ENCODE measurements around the gene MICU2.

DNA sequence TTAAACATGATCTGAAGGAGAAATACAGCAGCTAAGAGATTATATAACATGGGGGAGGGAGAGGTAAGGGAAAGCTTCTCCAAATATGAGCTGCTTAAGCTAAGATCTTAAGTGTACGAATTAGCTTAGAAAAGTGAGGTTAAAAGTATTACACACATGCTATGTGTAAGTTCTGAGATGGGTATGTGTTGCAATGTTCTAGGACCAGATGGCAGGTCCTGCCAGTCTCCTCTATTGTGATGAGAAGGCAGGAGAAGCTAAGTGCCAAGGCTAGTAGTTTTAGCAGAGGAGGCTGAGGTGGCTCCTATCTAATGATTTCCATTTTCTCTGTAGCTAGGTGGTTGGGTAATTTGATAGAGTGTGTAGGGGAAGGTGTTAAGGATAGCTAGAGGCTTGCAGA lies 57.6 kb downstream of the MICU2 start:
- TF ChIP-seq, protein P1, sequence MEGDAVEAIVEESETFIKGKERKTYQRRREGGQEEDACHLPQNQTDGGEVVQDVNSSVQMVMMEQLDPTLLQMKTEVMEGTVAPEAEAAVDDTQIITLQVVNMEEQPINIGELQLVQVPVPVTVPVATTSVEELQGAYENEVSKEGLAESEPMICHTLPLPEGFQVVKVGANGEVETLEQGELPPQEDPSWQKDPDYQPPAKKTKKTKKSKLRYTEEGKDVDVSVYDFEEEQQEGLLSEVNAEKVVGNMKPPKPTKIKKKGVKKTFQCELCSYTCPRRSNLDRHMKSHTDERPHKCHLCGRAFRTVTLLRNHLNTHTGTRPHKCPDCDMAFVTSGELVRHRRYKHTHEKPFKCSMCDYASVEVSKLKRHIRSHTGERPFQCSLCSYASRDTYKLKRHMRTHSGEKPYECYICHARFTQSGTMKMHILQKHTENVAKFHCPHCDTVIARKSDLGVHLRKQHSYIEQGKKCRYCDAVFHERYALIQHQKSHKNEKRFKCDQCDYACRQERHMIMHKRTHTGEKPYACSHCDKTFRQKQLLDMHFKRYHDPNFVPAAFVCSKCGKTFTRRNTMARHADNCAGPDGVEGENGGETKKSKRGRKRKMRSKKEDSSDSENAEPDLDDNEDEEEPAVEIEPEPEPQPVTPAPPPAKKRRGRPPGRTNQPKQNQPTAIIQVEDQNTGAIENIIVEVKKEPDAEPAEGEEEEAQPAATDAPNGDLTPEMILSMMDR (IDR thresholded peaks at IDR 0.05; ENCODE audit: insufficient read depth, low read length, poor library complexity, severe bottlenecking): no peak
- TF ChIP-seq EZH2phosphoT487 (conservative IDR thresholded peaks at IDR 0.05; ENCODE audit: low read length): no peak
